CD4-positive, alpha-beta T cell treated with Interleukin-6 for 4 hours (primary cell): ENCODE data around the gene NFKBIL1.
"Not testable (repeated sequence)": the region's sequence is repeated elsewhere in the genome, so short reads cannot be mapped to it uniquely, and the experiment has no call there.

ENCODE experiments used
- DNase-seq: peaks from one replicate; pipeline ENCODE4 v3.0.0-alpha.2; 2020; ENCODE audit warnings: mixed read lengths

Gene NFKBIL1

GRCh38 chr6:31582230-31582643 lies 34.8 kb downstream of the NFKBIL1 start, which contains the start of gene LTB:
LTB (minus strand) TSS chr6:31582424; CDS start chr6:31582417, 7 bp downstream.
- peak; percentile 83 for DNase-seq

- peak; percentile 66 for DNase-seq
Observed at GRCh38 chr6:31585491-31585890, 38.1 kb downstream of the NFKBIL1 start.

DNA sequence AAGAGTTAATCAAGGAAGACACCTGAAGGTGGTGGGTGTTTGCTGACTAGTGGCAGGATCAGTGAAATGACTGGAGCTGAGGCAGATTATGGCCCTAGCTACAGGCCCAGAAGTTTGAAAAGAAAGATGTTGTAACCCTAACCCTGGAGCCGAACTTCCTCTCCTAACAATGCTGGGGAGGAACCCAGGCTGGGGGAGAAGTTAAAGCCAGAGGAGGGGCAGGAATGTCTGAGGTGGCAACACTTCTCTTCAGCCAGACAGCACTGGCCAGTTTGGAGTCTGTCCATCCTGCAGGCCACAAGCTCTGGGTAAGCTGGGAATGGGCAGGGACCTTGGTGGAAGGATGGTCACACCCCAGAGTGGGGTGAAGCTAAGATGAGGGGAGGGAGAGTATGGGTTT lies 38.6 kb downstream of the NFKBIL1 start, which contains the start of gene LST1:
Gene LST1, plus strand, starts transcription at position 270 of the 400 bp plus-strand sequence. CDS start 1,023 bp downstream, outside the sequence.
- no peak for DNase-seq

DNA sequence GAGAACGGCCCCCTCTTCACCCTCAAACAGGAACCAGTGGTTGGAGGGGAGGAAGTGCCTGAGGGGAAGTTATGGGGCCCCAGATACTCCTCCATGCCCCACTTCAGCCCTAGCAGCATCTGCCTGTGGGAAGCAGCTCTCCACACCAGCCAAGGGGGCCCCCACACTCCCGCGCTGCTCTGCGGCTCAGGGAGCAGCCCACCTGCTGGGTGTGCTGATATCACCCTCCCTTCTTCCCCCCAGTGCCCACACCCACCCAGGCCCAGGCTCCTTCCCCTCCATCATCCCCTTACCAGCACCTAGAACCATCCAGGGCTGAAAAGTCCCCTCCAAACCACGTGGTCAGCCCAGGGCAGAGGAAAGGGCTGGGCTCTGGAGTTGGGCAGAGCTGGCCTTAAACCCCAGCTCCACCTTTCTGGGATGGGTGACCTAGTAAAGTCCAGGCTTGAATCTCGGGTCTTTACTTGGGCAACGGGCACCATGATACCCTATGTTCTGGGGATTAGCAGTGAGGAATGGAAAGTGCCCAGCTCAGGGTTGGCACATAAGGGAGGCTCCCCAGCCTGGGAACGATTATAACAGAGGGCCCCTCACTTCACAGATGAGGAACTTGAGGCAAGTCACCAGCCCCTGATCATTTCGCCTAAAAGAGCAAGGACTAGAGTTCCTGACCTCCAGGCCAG lies 39.3 kb downstream of the NFKBIL1 start:
- peak; percentile 52 for DNase-seq

- peak; percentile 11 for DNase-seq
Observed at GRCh38 chr6:31587791-31588777, 40.7 kb downstream of the NFKBIL1 start.

GRCh38 chr6:31588871-31589650 lies 41.7 kb downstream of the NFKBIL1 start:
- DNase-seq = no peak

GRCh38 chr6:31590691-31591090 lies 43.3 kb downstream of the NFKBIL1 start:
- DNase-seq = not testable (repeated sequence)

GRCh38 chr6:31592396-31592771 lies 45.0 kb downstream of the NFKBIL1 start:
- no peak for DNase-seq

DNA sequence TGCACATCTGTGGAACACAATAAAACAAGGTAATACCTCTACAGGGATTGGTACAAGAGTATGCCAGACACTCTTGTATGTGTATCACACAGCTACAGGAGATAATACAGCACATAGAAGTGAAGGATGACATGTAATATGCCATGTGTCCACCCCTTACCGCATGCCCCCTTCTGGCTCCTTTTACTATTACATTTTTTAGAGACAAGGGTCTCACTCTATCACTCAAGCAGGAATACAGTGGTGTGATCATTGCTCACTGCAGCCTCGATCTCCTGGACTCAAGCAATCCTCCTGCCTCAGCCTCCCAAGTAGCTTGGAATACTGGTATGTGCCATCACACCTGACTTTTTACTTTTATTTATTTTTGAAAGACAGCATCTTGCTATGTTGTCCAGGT lies 49.6 kb downstream of the NFKBIL1 start:
- DNase-seq = peak; percentile 65

- DNase-seq = no peak
Observed at GRCh38 chr6:31607317-31607716, 59.9 kb downstream of the NFKBIL1 start.
